T-helper 22 cell (primary cell): ENCODE data around the gene TRMT10B.
A peak's percentile ranks its signal among the peaks of the same experiment; 100 is the strongest.
"Not testable (repeated sequence)": the region's sequence is repeated elsewhere in the genome, so short reads cannot be mapped to it uniquely, and the experiment has no call there.

Experiments used
- DNase-seq: peaks from one replicate; pipeline ENCODE4 v3.0.0-alpha.2; 2020; ENCODE audit warnings: low read depth

The TRMT10B gene

GRCh38 chr9:37800631-37801286 is 47.2 kb downstream of the TRMT10B start, which contains the start of gene DCAF10:
Gene DCAF10, plus strand, starts transcription at chr9:37800797. Its CDS starts 70 bp downstream, at chr9:37800867.
- peak; percentile 73 for DNase-seq

GRCh38 chr9:37801287-37801850 is 47.8 kb downstream of the TRMT10B start:
- no peak for DNase-seq

- no peak for DNase-seq
Measured at GRCh38 chr9:37801959-37802711, 48.5 kb downstream of the TRMT10B start.

- no peak for DNase-seq
Measured at GRCh38 chr9:37806271-37806670, 52.7 kb downstream of the TRMT10B start.

- not testable (repeated sequence) for DNase-seq
Measured at GRCh38 chr9:37809676-37810075, 56.1 kb downstream of the TRMT10B start.

- DNase-seq, result no peak
Measured at GRCh38 chr9:37811906-37812476, 58.4 kb downstream of the TRMT10B start.

GRCh38 chr9:37812773-37813379 is 59.3 kb downstream of the TRMT10B start:
- no peak for DNase-seq

- no peak for DNase-seq
Measured at GRCh38 chr9:37818849-37819248, 65.2 kb downstream of the TRMT10B start.

GRCh38 chr9:37820142-37820541 is 66.5 kb downstream of the TRMT10B start:
- no peak for DNase-seq

GRCh38 chr9:37825174-37825573 is 71.6 kb downstream of the TRMT10B start:
- DNase-seq, result not testable (repeated sequence)

- no peak for DNase-seq
Measured at GRCh38 chr9:37827483-37828165, 74.0 kb downstream of the TRMT10B start.
